GM18867 (cell line): Measurements from ENCODE around the gene RASAL2.
"Not testable (repeated sequence)": the region's sequence is repeated elsewhere in the genome, so short reads cannot be mapped to it uniquely, and the experiment has no call there.

Experiments used
- ATAC-seq: cut with Tn5 transposase; IDR thresholded peaks from one replicate; pipeline ENCODE4 v1.9.1; 2021; ENCODE audit warnings: mild to moderate bottlenecking, moderate library complexity; ENCODE audit not compliant: unreplicated experiment

The RASAL2 gene

DNA sequence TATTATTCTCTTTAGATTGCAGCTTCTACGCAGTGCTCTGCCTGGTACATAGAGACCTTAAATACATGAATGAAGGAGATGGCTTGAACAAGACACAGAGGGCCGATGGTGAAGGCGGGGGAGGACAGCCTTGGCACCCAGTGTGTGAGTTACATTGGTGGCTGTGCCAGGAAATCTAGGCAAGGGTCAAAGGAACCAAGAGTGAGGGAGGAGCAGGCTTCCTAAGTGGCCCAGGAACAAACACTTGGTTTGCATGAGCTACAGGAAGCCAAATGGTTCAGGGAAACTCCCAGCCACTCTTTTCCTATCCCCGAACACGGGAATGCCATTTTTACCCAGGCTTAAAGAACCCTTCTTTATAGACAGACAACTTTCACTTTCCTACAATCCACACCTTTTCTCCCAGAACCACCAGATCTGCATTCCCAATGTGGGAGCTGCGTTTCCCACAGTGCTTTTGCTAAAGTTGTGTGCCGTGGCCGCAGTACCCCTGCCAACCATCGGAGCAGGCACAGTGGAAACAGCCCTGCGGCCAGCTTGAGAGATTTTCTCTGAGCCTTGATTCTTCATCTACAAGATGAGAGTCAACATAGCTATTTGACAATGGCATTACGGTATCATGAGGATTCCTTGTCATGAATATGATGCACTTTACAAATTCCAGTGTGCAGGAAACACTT, 406.3 kb downstream of the RASAL2 start:
- no peak for ATAC-seq

DNA sequence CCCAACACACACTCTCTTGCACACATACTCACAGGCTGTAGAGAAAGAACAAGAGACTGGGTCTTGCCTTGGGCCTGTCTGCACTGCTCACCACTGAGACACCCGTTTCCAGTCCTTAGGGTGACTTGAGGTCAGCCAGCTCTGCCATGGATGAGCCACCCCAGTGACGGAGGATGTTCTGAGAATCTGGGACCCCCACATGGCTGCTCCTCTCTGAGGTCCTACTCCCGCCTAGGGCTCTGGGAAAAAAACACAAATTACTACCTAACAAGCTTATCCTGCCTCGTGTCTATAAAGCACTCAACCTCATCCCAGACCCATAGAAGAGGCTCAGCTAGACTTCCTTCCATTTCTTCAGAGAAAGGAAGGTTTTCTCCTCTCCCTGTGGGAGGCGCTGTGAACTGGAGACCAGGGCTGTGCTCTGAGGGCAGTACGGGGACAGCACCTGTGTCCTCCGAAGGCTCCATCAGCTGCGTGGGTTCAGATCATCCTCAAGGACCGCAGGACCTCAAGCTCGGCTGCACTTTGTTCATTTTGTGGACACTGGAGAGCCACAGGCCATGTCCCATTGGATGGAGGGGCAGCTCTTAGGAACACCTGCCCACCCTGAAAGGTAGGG, 407.1 kb downstream of the RASAL2 start:
- ATAC-seq, result no peak

GRCh38 chr1:178501705-178502329, 407.9 kb downstream of the RASAL2 start:
- ATAC-seq, result peak; percentile 84

- no peak for ATAC-seq
These were observed 408.4 kb downstream of the RASAL2 start for GRCh38 chr1:178502330-178502714.

- no peak for ATAC-seq
These were observed 409.0 kb downstream of the RASAL2 start for GRCh38 chr1:178502856-178503255.

DNA sequence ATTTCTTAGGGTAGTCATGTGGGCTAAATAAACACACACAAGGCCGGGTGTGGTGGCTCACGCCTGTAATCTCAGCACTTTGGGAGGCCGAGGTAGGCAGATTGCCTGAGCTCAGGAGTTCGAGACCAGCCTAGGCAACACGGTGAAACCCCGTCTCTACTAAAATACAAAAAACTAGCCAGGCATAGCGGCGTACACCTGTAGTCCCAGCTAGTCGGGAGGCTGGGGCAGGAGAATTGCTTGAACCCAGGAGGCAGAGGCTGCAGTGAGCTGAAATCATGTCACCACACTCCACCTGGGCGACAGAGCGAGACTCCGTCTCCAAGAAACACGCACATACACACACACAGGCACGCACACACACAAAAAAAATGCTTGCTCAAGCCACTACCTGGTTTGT, 409.4 kb downstream of the RASAL2 start:
- not testable (repeated sequence) for ATAC-seq

GRCh38 chr1:178503849-178504248, 409.9 kb downstream of the RASAL2 start:
- no peak for ATAC-seq

- no peak for ATAC-seq
These were observed 410.4 kb downstream of the RASAL2 start for GRCh38 chr1:178504286-178504685.

DNA sequence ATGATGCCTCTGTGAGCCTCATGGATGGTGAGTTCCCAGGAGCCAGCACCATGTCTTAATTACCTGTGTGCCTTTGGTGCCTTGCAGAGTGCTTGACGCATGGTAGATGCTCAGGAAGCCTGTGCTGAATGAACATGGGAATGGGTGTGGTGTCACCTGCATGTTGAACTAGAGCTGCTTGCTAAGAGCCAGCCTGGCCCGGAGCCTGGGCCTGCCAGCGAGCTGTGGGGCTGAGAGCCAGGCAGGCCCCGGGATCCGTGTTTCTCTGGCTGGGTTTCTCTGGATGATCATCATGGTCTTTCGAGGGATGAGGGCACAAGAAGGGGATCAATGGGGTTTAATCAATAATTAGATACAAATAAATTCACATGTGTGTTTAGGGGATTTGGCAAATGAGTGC, 412.3 kb downstream of the RASAL2 start:
- ATAC-seq, result no peak

DNA sequence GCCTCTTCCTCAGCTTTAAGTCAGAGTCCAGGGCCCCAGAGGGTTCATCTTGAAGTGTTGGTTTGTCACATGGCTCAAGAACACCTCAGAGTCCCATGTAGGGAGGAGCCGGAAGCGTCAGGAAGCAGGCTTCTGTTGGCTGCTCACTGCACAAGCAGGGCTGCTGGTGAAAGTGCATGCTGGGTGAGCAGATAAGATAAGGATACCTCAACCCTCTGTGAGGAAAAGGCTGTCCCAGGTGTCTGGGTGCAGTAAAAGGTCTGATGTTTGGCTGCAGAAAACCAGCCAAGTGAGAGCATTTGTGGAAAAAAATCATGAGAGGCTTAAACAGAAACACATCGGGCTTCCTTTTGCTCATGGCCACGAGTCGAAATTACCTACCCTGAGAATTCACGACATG, 412.8 kb downstream of the RASAL2 start:
- ATAC-seq, result no peak

- ATAC-seq, result no peak
These were observed 415.6 kb downstream of the RASAL2 start for GRCh38 chr1:178509414-178510007.

DNA sequence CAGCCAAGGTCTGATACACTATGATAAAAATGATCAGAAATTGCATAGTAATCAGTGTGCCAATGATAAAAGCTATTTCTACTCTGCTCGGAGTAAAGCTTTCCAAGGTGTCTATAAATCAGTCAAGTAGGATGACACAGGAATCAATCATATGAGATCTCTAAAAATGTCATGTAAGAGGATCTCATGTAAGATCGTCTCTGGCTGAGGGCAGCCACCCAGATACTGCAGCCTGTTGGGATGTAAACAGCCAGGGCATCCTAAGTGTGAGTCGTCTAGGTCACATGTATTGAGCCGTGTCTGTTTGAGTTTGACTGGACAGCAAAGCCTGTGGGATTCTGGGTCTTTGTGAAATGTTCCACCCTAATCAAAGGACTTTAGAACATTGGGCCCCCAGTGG, 416.3 kb downstream of the RASAL2 start:
- no peak for ATAC-seq

GRCh38 chr1:178512566-178513277, 418.8 kb downstream of the RASAL2 start, which contains the start of gene TEX35:
Gene TEX35 (plus strand): TSS chr1:178513109. CDS start chr1:178513189, 80 bp downstream.
- ATAC-seq, result no peak

DNA sequence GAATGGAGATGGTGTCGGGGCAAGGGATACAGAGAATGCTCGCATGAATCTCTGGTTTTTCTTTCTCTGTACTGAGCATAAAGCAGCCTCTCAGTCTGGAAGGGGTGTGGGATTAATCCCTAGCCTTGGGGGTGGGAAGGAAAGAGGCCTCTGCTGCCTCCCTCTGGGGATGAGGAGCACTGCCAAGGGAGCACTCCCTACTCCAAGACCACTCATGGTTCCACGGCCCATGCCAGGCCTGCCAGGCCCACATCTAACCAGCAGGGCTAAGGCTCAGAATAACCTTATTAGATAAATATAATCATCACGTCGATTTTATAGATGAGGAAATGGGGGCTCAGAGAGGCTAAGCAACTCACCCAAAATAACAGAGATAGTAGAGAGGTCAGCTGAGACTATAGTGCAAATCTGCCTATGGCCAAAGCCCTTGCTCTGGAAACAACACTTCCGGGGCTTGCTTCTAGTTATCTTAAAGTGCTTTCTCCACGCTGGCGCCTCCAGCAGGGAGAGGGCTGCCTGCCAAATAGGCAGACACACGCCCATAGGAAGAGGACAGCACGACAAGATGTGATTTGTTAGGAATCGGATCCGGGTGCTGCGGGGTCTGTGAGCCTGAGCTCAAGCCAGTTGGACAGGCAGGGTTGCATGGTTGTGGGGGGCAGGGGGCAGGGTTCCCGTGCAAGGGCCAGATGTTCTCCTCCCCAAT, 419.5 kb downstream of the RASAL2 start:
- no peak for ATAC-seq

GRCh38 chr1:178516110-178516509, 422.2 kb downstream of the RASAL2 start:
- ATAC-seq, result no peak

DNA sequence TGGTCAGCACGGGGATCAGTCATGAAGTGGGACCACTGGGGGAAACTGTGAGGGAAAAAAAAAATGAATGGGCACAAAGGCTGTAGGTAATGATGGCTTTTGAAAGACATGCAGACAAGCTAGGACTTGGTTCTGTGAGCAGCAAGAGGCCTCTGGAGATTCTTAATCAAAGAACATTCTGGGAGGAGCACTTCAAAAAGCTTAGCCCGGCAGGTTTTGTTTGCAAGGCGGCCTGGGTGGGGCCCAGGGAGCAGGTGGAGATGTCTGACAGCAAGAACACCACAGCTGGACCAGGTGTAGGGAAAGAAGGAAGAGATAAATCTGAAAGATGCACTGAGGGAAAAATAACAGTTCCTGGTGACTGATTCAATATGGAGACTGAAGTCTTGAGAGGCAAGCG, 425.0 kb downstream of the RASAL2 start:
- no peak for ATAC-seq

DNA sequence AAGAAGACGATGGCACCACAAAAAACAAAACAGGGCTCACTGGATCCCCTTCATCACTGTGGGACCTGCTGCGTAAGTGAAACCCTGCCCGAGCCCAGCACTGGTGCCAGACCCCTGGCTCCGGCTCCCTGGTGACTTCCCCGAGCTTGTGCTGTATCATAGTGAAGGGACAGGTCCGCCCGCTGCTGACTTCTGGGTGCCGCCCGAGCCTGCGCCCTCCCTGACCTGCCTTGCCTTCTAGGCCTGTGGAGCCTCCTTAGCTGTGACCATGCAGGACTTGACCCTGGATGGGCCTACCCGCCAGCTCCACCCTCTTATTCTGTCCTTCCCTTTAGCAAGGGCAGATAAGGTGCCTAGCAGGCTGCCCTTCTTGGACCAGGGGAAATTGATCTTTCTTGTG, 426.9 kb downstream of the RASAL2 start:
- ATAC-seq, result no peak

DNA sequence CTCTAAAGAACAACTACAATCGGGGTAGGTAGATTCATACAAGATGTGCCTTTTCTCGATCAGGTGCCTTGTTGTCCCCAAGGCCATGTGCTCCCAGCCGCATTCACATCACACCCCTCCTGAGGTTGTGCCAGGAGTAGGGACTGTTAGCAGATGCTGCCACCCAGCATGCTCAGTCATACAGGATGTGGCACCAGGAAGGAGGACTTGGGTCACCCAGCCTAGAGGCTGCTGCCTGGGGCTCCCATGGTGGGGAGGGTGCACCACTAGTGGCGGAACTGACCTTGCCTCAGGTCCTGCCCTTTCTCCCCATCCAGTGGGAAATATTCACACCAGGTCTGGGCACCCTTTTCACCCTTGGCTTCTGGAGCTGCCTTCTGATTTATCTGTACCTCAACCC, 427.3 kb downstream of the RASAL2 start:
- ATAC-seq, result no peak

GRCh38 chr1:178527117-178527516, 433.2 kb downstream of the RASAL2 start:
- no peak for ATAC-seq

DNA sequence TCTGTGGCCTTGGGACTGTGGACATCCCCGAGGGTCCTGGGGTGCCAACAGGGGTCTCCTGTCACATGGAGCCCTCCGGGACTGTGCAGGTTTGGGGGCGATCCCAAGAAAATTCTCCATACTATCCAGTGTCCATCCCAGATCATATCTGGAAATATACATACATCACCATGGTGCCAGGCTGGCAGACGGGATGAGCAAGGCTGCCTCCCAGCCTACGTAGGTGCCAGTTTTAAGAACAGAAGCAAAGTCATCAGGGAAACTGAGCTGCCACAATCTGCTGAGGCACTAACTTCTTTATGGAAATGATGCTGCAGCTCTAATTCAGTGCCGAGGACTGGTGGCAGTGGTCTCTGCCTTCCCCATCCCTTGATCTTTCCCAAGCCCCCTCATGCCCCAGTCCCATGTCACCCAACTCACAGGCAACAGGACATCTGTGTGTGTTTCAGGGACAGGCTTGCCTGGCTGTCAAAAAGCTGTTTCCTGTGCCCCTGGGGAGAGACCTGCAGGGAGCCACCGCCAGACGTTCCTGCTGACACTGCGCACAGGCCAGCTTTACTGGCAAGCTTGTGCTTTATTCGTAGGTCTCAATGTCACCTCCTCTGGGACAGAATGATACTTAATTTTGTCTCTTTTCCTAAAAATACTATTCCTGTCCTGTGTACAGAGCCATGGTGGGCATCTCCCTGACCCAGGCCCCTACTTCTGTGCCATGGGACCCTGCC, 434.5 kb downstream of the RASAL2 start:
- no peak for ATAC-seq
